ENCODE results near the gene UGT1A1. TPM values are rescaled to one million over a fixed set of nuclear protein-coding genes. Genes with fewer than 3 reads are reported as not detected.
"Not testable (repeated sequence)": the region's sequence is repeated elsewhere in the genome, so short reads cannot be mapped to it uniquely, and the experiment has no call there.

Gene UGT1A1
- total RNA-seq: not detected

DNA sequence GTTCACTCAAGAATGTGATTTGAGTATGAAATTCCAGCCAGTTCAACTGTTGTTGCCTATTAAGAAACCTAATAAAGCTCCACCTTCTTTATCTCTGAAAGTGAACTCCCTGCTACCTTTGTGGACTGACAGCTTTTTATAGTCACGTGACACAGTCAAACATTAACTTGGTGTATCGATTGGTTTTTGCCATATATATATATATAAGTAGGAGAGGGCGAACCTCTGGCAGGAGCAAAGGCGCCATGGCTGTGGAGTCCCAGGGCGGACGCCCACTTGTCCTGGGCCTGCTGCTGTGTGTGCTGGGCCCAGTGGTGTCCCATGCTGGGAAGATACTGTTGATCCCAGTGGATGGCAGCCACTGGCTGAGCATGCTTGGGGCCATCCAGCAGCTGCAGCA lies at the start of gene UGT1A1:
Gene UGT1A1, plus strand, starts transcription at position 228 of the 400 bp plus-strand sequence. Its CDS starts 18 bp downstream, at position 246.
- no peaks in the 10 kb centered on the region for H3K4me1 Mint-ChIP-seq
- H3K27ac Mint-ChIP-seq: no peak within 1 kb of the TSS

DNA sequence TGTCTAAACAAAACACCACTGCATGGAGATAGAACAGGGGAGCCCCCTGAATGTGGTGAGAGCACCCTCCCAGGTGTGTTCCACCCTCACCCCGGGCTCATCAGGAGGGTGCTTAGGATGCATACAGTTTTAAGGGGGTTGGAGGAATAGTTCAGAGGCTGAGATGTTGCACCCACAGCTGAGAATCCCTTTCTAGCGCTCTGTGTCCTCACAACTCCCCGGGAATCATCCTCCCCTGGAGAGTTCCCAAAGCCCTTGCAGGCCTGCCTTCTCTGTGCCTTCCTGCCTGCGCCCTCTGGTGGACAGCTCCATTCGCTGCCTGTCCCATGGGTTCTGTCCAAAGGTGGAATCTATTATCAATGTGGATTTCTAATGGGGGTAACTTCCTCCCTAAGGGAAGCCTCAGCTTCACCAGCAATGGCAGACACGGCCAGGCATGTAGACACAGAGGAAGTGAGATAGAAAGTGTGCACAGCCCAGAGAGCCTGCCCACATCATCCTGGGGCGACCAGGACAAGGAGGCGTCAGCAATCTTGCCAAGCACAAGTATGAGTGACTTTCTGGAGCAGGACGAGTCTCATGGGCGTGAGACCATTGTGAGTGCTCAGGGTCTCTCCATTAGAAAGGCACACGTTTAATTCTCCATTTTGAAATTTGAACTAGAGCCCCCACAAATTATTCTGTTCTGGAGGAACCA lies 48.6 kb upstream of the UGT1A1 start:
- H3K4me3 Mint-ChIP-seq: no peak overlapping the region
- no peaks in the 10 kb centered on the region for H3K36me3 Mint-ChIP-seq
- no peaks in the 10 kb centered on the region for H3K9me3 Mint-ChIP-seq
- H3K4me1 Mint-ChIP-seq: peaks cover 8% of the 10 kb centered on the region
- no peak overlapping the region for H3K27ac Mint-ChIP-seq
- peak; percentile 65 for DNase-seq
- peaks cover 22% of the 10 kb centered on the region for H3K27me3 Mint-ChIP-seq

More for the DNA sequence above, at the start of gene UGT1A1:
- Mint-ChIP-seq H3K9me3 (peaks cover under 1% of the 10 kb centered on the region), H3K4me3 (no peak within 1 kb of the TSS), H3K36me3 (no peaks in the 10 kb centered on the region), H3K27me3 (peaks cover 19% of the 10 kb centered on the region)
- DNase-seq: no peak

DNA sequence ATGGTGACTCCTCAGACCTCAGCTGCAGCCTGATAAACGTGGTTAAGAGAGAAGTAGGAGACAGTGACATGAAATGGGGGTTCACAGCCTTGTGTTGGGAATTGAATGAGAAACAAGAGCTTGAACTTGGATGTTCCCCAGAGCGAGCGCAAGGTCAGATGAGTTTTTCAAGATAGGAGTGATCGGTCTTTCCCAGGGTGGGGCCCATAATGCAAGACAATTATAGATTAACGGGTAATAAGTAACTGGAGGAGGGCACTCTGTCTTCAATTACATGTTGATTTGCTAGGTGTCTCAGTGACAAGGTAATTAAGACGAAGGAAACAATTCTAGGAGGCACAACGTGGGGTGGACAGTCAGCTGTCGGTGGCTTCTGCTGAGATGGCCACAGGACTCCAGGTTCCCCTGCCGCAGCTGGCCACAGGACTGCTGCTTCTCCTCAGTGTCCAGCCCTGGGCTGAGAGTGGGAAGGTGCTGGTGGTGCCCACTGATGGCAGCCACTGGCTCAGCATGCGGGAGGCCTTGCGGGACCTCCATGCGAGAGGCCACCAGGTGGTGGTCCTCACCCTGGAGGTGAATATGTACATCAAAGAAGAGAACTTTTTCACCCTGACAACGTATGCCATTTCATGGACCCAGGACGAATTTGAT lies 47.3 kb upstream of the UGT1A1 start, which contains the start of gene UGT1A5:
Gene UGT1A5, plus strand, starts transcription at position 297 of the 651 bp plus-strand sequence. Its CDS starts 85 bp downstream, at position 382.
- H3K36me3 Mint-ChIP-seq: no peaks in the 10 kb centered on the region
- H3K4me1 Mint-ChIP-seq: peaks cover 8% of the 10 kb centered on the region
- no peak for DNase-seq
- no peaks in the 10 kb centered on the region for H3K9me3 Mint-ChIP-seq
- H3K27me3 Mint-ChIP-seq: peaks cover 28% of the 10 kb centered on the region
- H3K4me3 Mint-ChIP-seq: no peak within 1 kb of the TSS
- H3K27ac Mint-ChIP-seq: no peak within 1 kb of the TSS

DNA sequence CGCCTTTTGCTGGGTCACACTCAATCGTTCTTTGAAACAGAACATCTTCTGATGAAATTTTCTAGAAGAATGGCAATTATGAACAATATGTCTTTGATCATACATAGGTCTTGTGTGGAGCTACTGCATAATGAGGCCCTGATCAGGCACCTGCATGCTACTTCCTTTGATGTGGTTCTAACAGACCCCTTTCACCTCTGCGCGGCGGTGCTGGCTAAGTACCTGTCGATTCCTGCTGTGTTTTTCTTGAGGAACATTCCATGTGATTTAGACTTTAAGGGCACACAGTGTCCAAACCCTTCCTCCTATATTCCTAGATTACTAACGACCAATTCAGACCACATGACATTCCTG lies 46.8 kb upstream of the UGT1A1 start:
- Mint-ChIP-seq H3K9me3 (no peaks in the 10 kb centered on the region), H3K36me3 (no peaks in the 10 kb centered on the region), H3K27me3 (peaks cover 30% of the 10 kb centered on the region), H3K4me3 (no peak overlapping the region), H3K27ac (no peak overlapping the region), H3K4me1 (peaks cover 8% of the 10 kb centered on the region)
- DNase-seq: no peak

DNA sequence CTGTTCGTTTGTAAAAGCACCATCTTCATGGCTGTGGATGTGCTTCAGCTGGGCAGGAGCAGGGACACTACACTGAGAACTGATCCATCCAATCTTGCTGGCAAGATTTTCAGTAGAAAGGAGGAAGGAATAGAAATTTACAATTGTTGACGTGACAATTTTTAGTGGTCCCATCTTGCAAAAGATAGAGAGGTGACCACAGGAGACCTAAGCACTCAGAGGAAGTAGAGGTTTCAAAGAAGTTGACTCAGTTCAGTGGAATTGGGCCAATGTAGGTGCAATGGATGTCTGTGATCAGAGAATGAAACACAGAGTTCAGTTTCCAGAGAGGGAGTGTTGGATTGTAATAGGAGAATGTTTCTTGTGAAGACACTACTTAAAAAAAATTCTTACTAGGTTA lies 45.9 kb upstream of the UGT1A1 start:
- H3K9me3 Mint-ChIP-seq: no peaks in the 10 kb centered on the region
- H3K27me3 Mint-ChIP-seq: peaks cover 34% of the 10 kb centered on the region
- H3K4me1 Mint-ChIP-seq: peaks cover 8% of the 10 kb centered on the region
- no peak overlapping the region for H3K4me3 Mint-ChIP-seq
- H3K27ac Mint-ChIP-seq: no peak overlapping the region
- DNase-seq: no peak
- no peaks in the 10 kb centered on the region for H3K36me3 Mint-ChIP-seq

DNA sequence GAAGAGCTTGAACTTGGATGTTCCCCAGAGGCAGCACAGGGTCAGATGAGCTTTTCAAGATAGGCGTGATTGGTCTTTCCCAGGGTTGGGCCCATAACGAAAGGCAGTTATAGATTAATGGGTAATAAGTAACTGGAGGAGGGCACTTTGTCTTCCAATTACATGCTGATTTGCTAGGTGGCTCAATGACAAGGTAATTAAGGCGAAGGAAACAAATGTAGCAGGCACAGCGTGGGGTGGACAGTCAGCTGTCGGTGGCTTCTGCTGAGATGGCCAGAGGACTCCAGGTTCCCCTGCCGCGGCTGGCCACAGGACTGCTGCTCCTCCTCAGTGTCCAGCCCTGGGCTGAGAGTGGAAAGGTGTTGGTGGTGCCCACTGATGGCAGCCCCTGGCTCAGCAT lies 41.5 kb upstream of the UGT1A1 start, which contains the start of gene UGT1A4:
Gene UGT1A4, plus strand, starts transcription at position 185 of the 400 bp plus-strand sequence. Its CDS starts 85 bp downstream, at position 270.
- no peak for DNase-seq
- Mint-ChIP-seq H3K4me3 (no peak within 1 kb of the TSS), H3K27me3 (peaks cover 33% of the 10 kb centered on the region), H3K36me3 (no peaks in the 10 kb centered on the region), H3K27ac (no peak within 1 kb of the TSS), H3K4me1 (peaks cover 5% of the 10 kb centered on the region), H3K9me3 (no peaks in the 10 kb centered on the region)

DNA sequence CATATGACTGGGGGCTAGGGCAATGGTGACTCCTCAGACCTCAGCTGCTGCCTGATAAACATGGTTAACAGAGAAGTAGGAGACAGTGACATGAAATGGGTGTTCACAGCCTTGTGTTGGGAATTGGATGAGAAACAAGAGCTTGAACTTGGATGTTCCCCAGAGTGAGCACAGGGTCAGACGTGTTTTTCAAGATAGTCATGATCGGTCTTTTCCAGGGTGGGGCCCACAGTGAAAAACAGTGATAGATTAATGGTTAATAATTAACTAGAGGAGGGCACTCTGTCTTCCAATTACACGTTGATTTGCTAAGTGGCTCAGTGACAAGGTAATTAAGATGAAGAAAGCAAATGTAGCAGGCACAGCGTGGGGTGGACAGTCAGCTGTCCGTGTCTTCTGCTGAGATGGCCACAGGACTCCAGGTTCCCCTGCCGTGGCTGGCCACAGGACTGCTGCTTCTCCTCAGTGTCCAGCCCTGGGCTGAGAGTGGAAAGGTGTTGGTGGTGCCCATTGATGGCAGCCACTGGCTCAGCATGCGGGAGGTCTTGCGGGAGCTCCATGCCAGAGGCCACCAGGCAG lies 31.3 kb upstream of the UGT1A1 start, which contains the start of gene UGT1A3:
Gene UGT1A3, plus strand, starts transcription at position 320 of the 579 bp plus-strand sequence. Its CDS starts 85 bp downstream, at position 405.
- H3K9me3 Mint-ChIP-seq: no peaks in the 10 kb centered on the region
- H3K4me3 Mint-ChIP-seq: no peak within 1 kb of the TSS
- no peaks in the 10 kb centered on the region for H3K4me1 Mint-ChIP-seq
- H3K27ac Mint-ChIP-seq: no peak within 1 kb of the TSS
- peaks cover 16% of the 10 kb centered on the region for H3K27me3 Mint-ChIP-seq
- DNase-seq: no peak
- H3K36me3 Mint-ChIP-seq: no peaks in the 10 kb centered on the region

DNA sequence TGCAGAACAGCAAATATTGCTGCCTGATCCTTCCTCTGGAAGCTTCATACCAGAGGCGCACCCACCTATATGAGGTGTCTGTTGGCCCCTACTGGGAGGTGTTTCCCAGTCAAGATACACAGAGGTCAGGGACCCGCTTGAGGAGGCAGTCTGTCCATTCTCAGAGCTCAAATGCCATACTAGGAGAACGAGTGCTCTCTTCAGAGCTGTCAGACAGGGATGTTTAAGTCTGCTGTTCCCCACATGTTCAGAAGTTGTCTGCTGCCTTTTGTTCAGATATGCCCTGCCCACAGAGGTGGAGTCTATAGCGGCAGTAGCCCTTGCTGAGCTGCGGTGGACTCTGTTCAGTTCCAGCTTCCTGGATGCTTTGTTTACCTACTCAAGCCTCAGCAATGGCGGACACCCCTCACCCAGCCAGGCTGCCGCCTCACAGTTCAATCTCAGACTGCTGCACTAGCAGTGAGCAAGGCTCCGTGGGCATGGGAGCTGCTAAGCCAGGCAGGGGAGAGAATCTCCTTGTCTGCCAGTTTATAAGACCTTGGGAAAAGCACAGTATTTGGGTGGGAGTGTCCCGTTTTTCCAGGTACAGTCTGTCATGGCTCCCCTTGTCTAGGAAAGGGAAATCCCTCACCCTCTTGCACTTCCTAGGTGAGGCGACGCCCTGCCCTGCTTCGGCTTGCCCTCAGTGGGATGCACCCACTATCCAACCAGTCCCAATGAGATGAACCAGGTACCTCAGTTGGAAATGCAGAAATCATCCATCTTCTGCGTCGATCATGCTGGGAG lies 23.0 kb upstream of the UGT1A1 start:
- not testable (repeated sequence) for H3K27ac Mint-ChIP-seq, H3K9me3 Mint-ChIP-seq, H3K4me3 Mint-ChIP-seq, H3K4me1 Mint-ChIP-seq, DNase-seq, H3K36me3 Mint-ChIP-seq
- peaks cover 16% of the 10 kb centered on the region for H3K27me3 Mint-ChIP-seq

DNA sequence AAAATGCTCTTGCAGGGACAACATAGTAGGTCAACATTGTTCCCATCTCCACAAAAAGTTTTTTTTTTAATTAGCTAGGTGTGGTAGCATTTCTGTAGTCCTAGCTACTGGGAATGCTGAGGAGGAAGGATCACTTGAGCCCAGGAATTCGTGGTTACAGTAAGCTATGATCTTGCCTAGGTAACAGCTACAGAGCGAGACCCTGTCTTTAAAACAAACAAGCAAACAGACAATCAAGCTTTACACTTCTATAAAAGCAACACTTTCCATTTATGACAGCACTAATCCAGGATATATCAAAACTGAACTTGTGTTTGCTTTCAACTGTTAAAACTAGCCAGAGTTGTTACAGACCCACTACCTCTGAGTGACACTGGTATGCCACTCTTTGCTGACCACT lies 19.2 kb upstream of the UGT1A1 start:
- no peaks in the 10 kb centered on the region for H3K36me3 Mint-ChIP-seq
- H3K27ac Mint-ChIP-seq: no peak overlapping the region
- no peak overlapping the region for H3K4me3 Mint-ChIP-seq
- no peak for DNase-seq
- H3K9me3 Mint-ChIP-seq: no peaks in the 10 kb centered on the region
- peaks cover 17% of the 10 kb centered on the region for H3K27me3 Mint-ChIP-seq
- no peaks in the 10 kb centered on the region for H3K4me1 Mint-ChIP-seq

DNA sequence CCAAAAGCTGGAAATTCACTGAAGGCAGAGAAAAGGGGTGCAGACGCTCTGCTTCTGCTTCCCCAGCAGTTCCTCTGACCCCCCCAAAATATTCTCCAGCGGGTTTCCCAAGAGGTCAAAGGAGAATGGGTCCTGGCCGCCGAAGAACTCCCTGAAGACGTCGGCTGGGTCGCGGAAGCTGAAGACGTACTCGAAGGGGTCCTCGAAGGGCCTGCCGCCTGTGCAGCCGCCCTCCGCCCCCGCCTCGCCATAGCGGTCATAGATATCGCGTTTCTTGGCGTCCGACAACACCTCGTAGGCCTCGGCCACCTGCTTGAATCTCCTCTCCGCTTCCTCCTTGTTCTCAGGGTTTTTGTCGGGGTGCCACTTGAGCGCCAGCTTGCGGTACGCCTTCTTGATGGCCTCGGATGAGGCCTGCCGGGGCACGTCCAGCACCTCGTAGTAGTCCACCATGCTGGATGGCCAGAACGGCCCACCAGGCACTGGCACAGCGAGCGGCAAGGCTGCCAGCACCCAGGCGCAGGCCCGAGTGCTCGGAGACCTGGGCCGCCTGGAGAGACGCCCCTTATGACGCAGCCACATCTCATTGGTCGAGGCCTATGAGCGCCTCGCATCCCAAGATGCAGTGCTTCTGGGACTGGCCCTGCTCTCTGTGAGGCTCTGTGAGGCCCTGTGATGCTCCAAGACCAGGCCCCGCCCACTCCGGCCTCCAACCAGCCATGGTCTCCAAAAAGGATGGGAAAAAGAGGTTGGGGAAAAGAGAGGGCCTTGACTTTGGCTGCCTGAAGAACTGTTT lies 16.4 kb upstream of the UGT1A1 start:
- H3K9me3 Mint-ChIP-seq: no peaks in the 10 kb centered on the region

DNA sequence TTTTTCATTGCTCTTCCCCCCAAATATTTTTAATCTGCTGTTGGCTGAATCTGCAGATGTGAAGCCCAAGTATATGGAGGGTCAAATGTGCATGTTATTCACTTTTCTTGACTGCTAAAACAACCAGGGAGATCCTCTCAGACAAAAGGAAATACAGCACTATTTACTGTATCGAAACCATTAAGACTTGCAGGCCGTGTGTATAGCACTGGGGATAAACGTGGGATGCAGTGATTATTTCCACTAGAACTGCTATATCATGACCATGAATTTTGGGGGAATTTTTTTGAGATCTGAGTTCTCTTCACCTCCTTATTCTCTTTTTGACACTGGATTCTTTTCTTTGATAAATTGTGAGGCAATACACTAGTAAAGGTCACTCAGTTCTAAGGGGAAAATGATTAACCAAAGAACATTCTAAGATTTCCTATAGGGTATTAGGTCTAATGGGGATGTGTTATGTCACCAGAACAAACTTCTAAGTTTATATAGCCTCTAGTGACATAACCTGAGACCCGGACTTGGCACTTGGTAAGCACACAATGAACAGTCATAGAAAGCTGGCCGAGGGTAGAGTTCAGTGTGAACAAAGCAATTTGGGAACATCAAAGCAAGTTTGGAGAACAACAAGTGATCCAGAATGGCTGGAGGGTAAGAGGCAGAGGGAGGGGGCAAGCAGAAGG lies 14.9 kb upstream of the UGT1A1 start:
- no peak overlapping the region for H3K27ac Mint-ChIP-seq
- DNase-seq: no peak
- H3K4me3 Mint-ChIP-seq: no peak overlapping the region
- H3K9me3 Mint-ChIP-seq: peaks cover 5% of the 10 kb centered on the region
- H3K36me3 Mint-ChIP-seq: no peaks in the 10 kb centered on the region
- peaks cover 18% of the 10 kb centered on the region for H3K27me3 Mint-ChIP-seq
- H3K4me1 Mint-ChIP-seq: no peaks in the 10 kb centered on the region

More for the DNA sequence above, 16.4 kb upstream of the UGT1A1 start:
- Mint-ChIP-seq H3K4me3 (no peak overlapping the region), H3K36me3 (no peaks in the 10 kb centered on the region), H3K27ac (no peak overlapping the region), H3K4me1 (no peaks in the 10 kb centered on the region), H3K27me3 (peaks cover 12% of the 10 kb centered on the region)
- DNase-seq: no peak

DNA sequence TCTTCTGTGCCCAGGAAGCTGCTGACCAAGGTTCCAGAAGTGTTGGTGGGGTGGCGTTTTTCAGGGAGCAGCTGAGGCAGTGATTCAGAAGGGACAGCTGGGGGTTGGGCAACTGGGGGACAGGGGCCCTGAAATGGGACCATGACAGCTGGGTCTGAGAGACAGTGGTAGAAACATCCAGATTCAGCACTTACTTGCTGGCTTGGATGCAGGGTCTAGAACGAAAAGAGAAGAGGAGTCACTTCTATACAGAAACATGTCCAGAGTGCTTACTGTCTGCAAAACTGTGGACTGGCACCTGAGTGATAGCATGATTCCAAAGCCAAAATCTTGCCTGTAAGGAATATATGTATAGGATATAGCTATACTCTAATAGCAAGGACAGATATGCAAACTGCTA lies 14.2 kb upstream of the UGT1A1 start:
- not testable (repeated sequence) for H3K36me3 Mint-ChIP-seq, H3K4me3 Mint-ChIP-seq, DNase-seq, H3K27ac Mint-ChIP-seq, H3K4me1 Mint-ChIP-seq, H3K9me3 Mint-ChIP-seq
- H3K27me3 Mint-ChIP-seq: peaks cover 20% of the 10 kb centered on the region

DNA sequence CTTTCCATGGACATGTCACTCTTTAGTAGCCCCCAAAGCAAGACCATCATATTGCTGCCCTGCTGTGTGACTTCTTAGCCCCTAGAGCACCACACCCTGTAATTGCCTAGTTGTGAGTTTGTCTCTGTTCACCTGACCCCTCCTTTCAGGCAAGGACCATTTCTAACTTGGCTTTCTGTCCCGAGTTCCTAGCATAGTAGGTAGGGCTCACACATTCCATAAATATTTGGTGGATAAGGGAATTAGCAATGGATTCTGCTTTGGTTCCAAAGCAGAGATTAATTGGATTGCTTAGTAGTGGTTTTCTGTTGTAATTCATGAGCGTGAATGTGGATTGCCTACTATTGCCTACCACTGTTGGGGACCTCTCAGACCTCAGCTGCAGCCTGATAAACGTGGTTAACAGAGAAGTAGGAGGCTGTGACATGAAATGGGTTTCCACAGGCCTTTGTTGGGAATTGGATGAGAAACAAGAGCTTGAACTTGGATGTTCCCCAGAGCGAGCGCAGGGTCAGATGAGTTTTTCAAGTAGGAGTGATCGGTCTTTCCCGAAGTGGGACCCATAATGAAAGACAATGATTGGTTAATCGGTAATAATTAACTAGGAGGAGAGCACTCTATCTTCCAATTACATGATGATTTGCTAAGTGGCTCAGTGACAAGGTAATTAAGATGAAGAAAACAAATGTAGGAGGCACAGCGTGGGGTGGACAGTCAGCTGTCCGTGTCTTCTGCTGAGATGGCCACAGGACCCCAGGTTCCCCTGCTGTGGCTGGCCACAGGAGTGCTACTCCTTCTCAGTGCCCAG lies 13.4 kb upstream of the UGT1A1 start:
- peaks cover 20% of the 10 kb centered on the region for H3K27me3 Mint-ChIP-seq
- H3K27ac Mint-ChIP-seq: no peak overlapping the region
- H3K4me1 Mint-ChIP-seq: no peaks in the 10 kb centered on the region
- DNase-seq: no peak
- no peaks in the 10 kb centered on the region for H3K36me3 Mint-ChIP-seq
- peaks cover 6% of the 10 kb centered on the region for H3K9me3 Mint-ChIP-seq
- H3K4me3 Mint-ChIP-seq: no peak overlapping the region
